Subcutaneous adipose tissue (tissue), 4 donors: ENCODE results near the gene ESR1. TPM values are rescaled to one million over a fixed set of nuclear protein-coding genes. Genes with fewer than 3 reads are reported as not detected.

ENCODE experiments used
- CTCF ChIP-seq: fragments of 450-650 bp; IDR thresholded peaks from one replicate; pipeline ENCODE4 v1.5.1; 2016; ENCODE audit warnings: low read depth, mild to moderate bottlenecking, control low read depth, antibody characterized with exemption, moderate library complexity
- total RNA-seq, 4 donors: library from RNA; depleted of rRNA; stranded (reverse); fragments of >200 nt; gene quantifications; one replicate each; pipeline ENCODE4 v1.1.0, GENCODE V29; 2016

Gene ESR1
- total RNA-seq, 4 donors from 2014 or later: 3.2 to 5.8 (median 4.1) TPM

GRCh38 chr6:152057832-152058498 is 250.5 kb downstream of the ESR1 start:
- no peak for TF ChIP-seq CTCF

GRCh38 chr6:152059909-152060308 is 252.4 kb downstream of the ESR1 start:
- no peak for TF ChIP-seq CTCF

- no peak for TF ChIP-seq CTCF
Measured at GRCh38 chr6:152062476-152062875, 255.0 kb downstream of the ESR1 start.

- TF ChIP-seq CTCF: no peak
Measured at GRCh38 chr6:152063170-152063921, 255.9 kb downstream of the ESR1 start.

- TF ChIP-seq CTCF: no peak
Measured at GRCh38 chr6:152068622-152069261, 261.3 kb downstream of the ESR1 start.

GRCh38 chr6:152070556-152070955 is 263.1 kb downstream of the ESR1 start:
- no peak for TF ChIP-seq CTCF

- no peak for TF ChIP-seq CTCF
Measured at GRCh38 chr6:152071318-152071717, 263.8 kb downstream of the ESR1 start.
